ENCODE results near the gene TMEM178A.
A peak's percentile ranks its signal among the peaks of the same experiment; 100 is the strongest.
"Not testable (repeated sequence)": the region's sequence is repeated elsewhere in the genome, so short reads cannot be mapped to it uniquely, and the experiment has no call there.

The TMEM178A gene

GRCh38 chr2:39665811-39666490 is at the start of gene TMEM178A:
TMEM178A (plus strand) TSS chr2:39665917; CDS start chr2:39665975, 58 bp downstream.
- peak; percentile 30 for DNase-seq

- DNase-seq = no peak
Measured at GRCh38 chr2:39618236-39618635, 47.5 kb upstream of the TMEM178A start.

GRCh38 chr2:39618736-39619135 is 47.0 kb upstream of the TMEM178A start:
- no peak for DNase-seq

GRCh38 chr2:39620067-39620466 is 45.6 kb upstream of the TMEM178A start:
- DNase-seq = no peak

- no peak for DNase-seq
Measured at GRCh38 chr2:39621596-39621995, 44.1 kb upstream of the TMEM178A start.

GRCh38 chr2:39622860-39623259 is 42.9 kb upstream of the TMEM178A start:
- DNase-seq = no peak

- no peak for DNase-seq
Measured at GRCh38 chr2:39623917-39624316, 41.8 kb upstream of the TMEM178A start.

- DNase-seq = no peak
Measured at GRCh38 chr2:39625193-39625926, 40.4 kb upstream of the TMEM178A start.

- no peak for DNase-seq
Measured at GRCh38 chr2:39625927-39626270, 39.8 kb upstream of the TMEM178A start.

GRCh38 chr2:39628346-39628745 is 37.4 kb upstream of the TMEM178A start:
- not testable (repeated sequence) for DNase-seq

GRCh38 chr2:39629646-39630045 is 36.1 kb upstream of the TMEM178A start:
- no peak for DNase-seq

GRCh38 chr2:39631256-39631655 is 34.5 kb upstream of the TMEM178A start:
- DNase-seq = no peak

GRCh38 chr2:39631718-39632117 is 34.0 kb upstream of the TMEM178A start:
- DNase-seq = no peak

- no peak for DNase-seq
Measured at GRCh38 chr2:39632876-39633275, 32.8 kb upstream of the TMEM178A start.

- DNase-seq = no peak
Measured at GRCh38 chr2:39636306-39636705, 29.4 kb upstream of the TMEM178A start.

GRCh38 chr2:39638581-39638980 is 27.1 kb upstream of the TMEM178A start:
- no peak for DNase-seq

- DNase-seq = no peak
Measured at GRCh38 chr2:39640107-39640506, 25.6 kb upstream of the TMEM178A start.

GRCh38 chr2:39640681-39641080 is 25.0 kb upstream of the TMEM178A start:
- DNase-seq = no peak

GRCh38 chr2:39641635-39642034 is 24.1 kb upstream of the TMEM178A start:
- DNase-seq = no peak

GRCh38 chr2:39642051-39642718 is 23.5 kb upstream of the TMEM178A start:
- DNase-seq = no peak

GRCh38 chr2:39645826-39646225 is 19.9 kb upstream of the TMEM178A start:
- no peak for DNase-seq

GRCh38 chr2:39646267-39646666 is 19.4 kb upstream of the TMEM178A start:
- no peak for DNase-seq

- no peak for DNase-seq
Measured at GRCh38 chr2:39647104-39647765, 18.5 kb upstream of the TMEM178A start.

GRCh38 chr2:39648580-39648979 is 17.1 kb upstream of the TMEM178A start:
- DNase-seq = no peak
